Measurements from ENCODE around the gene BTBD19.
"Not testable (repeated sequence)": the region's sequence is repeated elsewhere in the genome, so short reads cannot be mapped to it uniquely, and the experiment has no call there.

The BTBD19 gene

DNA sequence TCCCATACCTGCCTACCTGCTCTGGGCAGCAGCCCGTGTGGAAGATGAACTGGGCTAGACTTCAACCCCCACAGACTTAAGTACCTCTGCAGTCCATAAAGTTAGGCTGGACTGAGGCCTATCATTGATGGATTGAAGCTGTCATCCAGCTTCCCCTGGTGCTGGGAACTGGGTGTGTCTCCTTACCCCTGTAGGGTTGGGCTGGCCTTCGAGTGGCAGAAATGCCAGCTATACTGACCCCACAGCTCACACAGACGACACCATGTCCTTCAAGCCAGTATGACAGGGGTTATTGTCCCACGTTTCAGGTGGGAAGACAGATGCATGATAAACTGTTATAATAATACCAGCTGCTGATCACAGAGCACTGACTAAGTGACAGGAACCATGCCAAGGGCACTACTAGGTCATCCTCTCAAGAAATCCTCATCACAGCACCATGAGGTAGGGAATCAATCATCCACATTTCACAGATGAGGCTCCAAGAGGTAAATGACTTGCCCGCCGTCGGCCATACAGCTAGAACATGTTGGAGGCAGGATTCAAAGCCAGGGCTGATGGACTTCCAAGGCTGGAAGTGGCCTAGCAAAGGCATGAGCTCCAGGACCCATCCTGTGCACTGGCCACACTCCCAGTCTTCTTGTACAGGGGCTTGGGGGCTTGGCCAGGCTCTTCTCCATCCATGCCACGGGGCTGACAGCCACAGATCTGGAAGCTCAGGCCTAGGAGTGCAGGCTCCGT, 20.0 kb upstream of the BTBD19 start, which contains the start of gene BEST4:
Gene BEST4, minus strand, starts transcription at position 51 of the 741 bp plus-strand sequence. CDS start 465 bp downstream, outside the sequence.
- no peak for TF ChIP-seq POLR2A (IDR thresholded peaks at IDR 0.05; ENCODE audit: low read depth, low read length)
- no peak for TF ChIP-seq POLR2AphosphoS5 (IDR thresholded peaks at IDR 0.05; ENCODE audit: low read depth, low read length)
- no peak for TF ChIP-seq TAF1 (IDR thresholded peaks at IDR 0.05; ENCODE audit: borderline replicate concordance, low read depth, low read length)
- DNase-seq (ENCODE audit: insufficient read length) = no peak
- no peak for FAIRE-seq

DNA sequence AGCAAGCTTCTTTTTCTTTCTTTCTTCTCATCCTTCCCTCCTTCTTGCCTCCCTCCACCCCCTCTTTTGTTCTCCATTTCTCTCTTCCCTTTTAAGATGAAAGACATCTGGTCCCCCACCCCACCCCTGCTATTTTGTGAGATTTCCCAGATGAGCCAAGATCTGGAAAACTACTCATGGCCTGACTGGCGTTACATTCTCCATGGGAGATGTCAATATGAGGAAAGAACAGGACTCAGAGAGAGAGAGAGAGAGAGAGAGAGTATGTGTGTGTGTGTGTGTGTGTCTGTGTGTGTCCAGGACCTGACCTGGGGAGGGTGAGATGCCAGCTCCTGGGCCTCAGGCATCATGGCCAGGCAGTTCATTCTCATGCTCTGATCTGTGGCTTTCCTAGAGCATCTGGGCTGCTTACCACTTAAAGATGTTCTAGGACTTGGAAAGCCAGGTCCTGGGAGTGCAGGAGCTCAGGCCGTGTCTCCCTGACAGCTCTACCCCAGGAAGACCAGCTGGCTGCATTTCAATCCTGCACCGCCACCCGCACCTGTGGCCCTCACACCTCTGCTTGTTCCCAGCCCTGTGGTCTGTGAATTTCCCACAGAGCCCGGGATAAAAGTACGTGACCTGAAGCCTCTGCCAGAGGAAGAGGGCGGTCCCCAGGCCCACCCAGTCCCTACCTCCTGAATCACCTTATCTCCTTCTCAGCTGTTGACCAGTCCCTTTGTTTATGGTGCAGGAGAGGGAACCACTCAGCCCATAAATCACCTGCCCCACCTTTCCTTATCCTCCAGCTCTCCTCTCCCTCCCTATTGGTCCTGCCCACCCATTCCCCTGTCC, 17.1 kb upstream of the BTBD19 start:
- TF ChIP-seq TAF1 (IDR thresholded peaks at IDR 0.05; ENCODE audit: borderline replicate concordance, low read depth, low read length) (no peak), POLR2AphosphoS5 (IDR thresholded peaks at IDR 0.05; ENCODE audit: low read depth, low read length) (no peak), POLR2A (IDR thresholded peaks at IDR 0.05; ENCODE audit: low read depth, low read length) (no peak)
- FAIRE-seq = no peak
- no peak for DNase-seq (ENCODE audit: insufficient read length)

- DNase-seq (ENCODE audit: insufficient read length) (no peak), FAIRE-seq (no peak)
- TF ChIP-seq POLR2A (IDR thresholded peaks at IDR 0.05; ENCODE audit: low read depth, low read length) (no peak), TAF1 (IDR thresholded peaks at IDR 0.05; ENCODE audit: borderline replicate concordance, low read depth, low read length) (no peak), POLR2AphosphoS5 (IDR thresholded peaks at IDR 0.05; ENCODE audit: low read depth, low read length) (no peak)
These were observed 15.4 kb upstream of the BTBD19 start for GRCh38 chr1:44792736-44793502.

DNA sequence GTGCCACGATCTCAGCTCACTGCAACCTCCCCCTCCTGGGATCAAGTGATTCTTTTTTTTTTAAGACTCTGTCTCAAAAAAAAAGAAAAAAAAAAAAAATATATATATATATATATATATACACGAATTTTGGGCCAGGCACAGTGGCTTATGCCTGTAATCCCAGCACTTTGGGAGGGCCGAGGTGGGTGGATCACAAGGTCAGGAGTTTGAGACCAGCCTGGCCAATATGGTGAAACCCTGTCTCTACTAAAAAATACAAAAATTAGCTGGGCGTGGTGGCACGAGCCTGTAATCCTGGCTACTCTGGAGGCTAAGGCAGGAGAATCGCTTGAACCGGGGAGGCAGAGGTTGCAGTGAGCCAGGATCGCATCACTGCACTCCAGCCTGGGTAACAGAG, 10.4 kb upstream of the BTBD19 start:
- DNase-seq (ENCODE audit: insufficient read length); FAIRE-seq: not testable (repeated sequence)

DNA sequence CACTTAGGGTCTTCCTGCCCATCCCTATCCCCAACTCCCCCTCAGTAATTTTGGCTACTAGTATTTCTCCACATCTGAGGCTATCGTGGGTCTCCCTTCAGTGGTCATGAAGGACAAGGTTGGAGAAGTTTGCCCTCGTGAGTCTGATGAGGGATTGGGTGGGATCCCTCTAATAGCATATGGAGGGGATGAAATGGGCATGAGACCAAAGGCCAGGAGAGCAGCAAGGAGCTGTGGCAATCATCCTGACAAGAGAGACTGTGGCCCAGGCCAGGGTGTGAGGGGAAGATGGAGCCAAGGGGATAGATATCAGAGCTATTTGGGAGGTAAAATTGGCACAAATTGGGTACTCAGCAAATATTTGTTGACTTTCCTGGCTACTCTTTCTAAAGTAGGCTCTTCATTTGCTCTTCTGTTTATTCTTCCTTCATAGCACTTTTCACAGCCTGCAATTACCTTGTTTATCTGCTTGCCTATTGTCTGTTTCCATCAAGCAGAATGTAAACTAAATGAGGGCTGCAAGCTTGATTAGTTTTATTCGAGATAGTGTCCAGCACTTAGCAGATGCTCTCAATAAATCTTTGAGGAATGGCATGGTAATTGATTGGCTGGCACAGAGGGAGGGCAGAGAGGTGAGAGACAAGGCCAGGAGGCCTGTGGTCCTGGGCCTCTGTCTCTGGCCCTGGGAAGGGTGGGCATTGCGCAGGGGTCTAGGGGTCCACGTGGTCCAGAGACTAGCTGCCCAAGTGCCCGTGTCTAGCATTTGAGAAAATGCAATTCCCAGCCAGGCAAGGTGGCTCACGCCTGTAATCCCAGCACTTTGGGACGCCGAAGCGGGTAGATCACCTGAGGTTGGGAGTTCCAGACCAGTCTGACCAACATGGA, 9.6 kb upstream of the BTBD19 start:
- DNase-seq (ENCODE audit: insufficient read length) (no peak), FAIRE-seq (no peak)
- TF ChIP-seq POLR2AphosphoS5 (IDR thresholded peaks at IDR 0.05; ENCODE audit: low read depth, low read length) = no peak
- TF ChIP-seq POLR2A (IDR thresholded peaks at IDR 0.05; ENCODE audit: low read depth, low read length) = no peak
- no peak for TF ChIP-seq TAF1 (IDR thresholded peaks at IDR 0.05; ENCODE audit: borderline replicate concordance, low read depth, low read length)

GRCh38 chr1:44799770-44800584, 8.3 kb upstream of the BTBD19 start, which contains the start of gene PLK3:
TSS of gene PLK3 (plus strand) at chr1:44800377. CDS start at chr1:44800464, 87 bp downstream.
- peak; percentile 99 for FAIRE-seq
- TF ChIP-seq POLR2AphosphoS5 (IDR thresholded peaks at IDR 0.05; ENCODE audit: low read depth, low read length) = peak; percentile 91
- TF ChIP-seq POLR2A (IDR thresholded peaks at IDR 0.05; ENCODE audit: low read depth, low read length) = peak; percentile 95
- peak; percentile 72; the same call in 1 of the 2 replicates for TF ChIP-seq TAF1 (IDR thresholded peaks at IDR 0.05; ENCODE audit: borderline replicate concordance, low read depth, low read length)
- peak; percentile 95 for DNase-seq (ENCODE audit: insufficient read length)

- TF ChIP-seq TAF1 (IDR thresholded peaks at IDR 0.05; ENCODE audit: borderline replicate concordance, low read depth, low read length) (no peak), POLR2A (IDR thresholded peaks at IDR 0.05; ENCODE audit: low read depth, low read length) (no peak), POLR2AphosphoS5 (IDR thresholded peaks at IDR 0.05; ENCODE audit: low read depth, low read length) (no peak; the same call in 1 of the 2 replicates)
- FAIRE-seq = peak; percentile 84
- no peak for DNase-seq (ENCODE audit: insufficient read length)
These were observed 6.6 kb upstream of the BTBD19 start for GRCh38 chr1:44801491-44802305.

DNA sequence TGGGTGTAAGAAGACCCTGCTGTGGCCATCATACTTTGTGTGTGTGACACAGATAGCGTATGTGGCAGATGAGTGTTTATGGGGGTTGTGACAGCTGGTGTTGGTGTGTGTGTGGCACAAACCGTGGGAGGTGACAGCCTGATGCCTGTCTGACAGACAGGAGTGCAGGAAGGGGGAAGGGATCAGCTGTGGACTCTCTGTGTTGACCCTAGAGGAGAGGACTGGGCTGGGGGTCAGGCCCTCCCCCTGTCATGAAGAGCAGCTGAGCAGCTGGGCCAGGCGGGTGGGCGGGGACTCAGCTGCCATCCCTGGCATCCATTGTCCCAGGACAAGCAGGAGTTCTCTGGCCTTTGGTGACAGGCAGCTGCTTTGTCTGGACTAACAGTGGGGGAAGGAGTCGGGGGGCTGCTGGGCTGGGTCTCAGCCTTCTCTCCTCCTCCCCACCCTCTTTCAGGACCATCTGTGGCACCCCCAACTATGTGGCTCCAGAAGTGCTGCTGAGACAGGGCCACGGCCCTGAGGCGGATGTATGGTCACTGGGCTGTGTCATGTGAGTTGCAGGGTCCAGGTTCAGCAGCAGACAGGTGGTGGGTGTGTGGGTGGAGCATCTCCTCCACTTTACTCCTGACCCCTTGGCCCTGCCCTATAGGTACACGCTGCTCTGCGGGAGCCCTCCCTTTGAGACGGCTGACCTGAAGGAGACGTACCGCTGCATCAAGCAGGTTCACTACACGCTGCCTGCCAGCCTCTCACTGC, 5.8 kb upstream of the BTBD19 start:
- FAIRE-seq (no peak), DNase-seq (ENCODE audit: insufficient read length) (no peak)
- TF ChIP-seq TAF1 (IDR thresholded peaks at IDR 0.05; ENCODE audit: borderline replicate concordance, low read depth, low read length) (no peak), POLR2AphosphoS5 (IDR thresholded peaks at IDR 0.05; ENCODE audit: low read depth, low read length) (no peak), POLR2A (IDR thresholded peaks at IDR 0.05; ENCODE audit: low read depth, low read length) (no peak)

GRCh38 chr1:44803062-44803311, 5.3 kb upstream of the BTBD19 start:
- DNase-seq (ENCODE audit: insufficient read length) = no peak
- FAIRE-seq = no peak
- TF ChIP-seq POLR2AphosphoS5 (IDR thresholded peaks at IDR 0.05; ENCODE audit: low read depth, low read length) (no peak), TAF1 (IDR thresholded peaks at IDR 0.05; ENCODE audit: borderline replicate concordance, low read depth, low read length) (no peak)
